GM19463 (cell line): Measurements from ENCODE around the gene POLD2.

Source experiments
- ATAC-seq: cut with Tn5 transposase; IDR thresholded peaks from one replicate; pipeline ENCODE4 v1.9.1; 2021; ENCODE audit warnings: mild to moderate bottlenecking, moderate library complexity; ENCODE audit not compliant: unreplicated experiment

POLD2 gene

DNA sequence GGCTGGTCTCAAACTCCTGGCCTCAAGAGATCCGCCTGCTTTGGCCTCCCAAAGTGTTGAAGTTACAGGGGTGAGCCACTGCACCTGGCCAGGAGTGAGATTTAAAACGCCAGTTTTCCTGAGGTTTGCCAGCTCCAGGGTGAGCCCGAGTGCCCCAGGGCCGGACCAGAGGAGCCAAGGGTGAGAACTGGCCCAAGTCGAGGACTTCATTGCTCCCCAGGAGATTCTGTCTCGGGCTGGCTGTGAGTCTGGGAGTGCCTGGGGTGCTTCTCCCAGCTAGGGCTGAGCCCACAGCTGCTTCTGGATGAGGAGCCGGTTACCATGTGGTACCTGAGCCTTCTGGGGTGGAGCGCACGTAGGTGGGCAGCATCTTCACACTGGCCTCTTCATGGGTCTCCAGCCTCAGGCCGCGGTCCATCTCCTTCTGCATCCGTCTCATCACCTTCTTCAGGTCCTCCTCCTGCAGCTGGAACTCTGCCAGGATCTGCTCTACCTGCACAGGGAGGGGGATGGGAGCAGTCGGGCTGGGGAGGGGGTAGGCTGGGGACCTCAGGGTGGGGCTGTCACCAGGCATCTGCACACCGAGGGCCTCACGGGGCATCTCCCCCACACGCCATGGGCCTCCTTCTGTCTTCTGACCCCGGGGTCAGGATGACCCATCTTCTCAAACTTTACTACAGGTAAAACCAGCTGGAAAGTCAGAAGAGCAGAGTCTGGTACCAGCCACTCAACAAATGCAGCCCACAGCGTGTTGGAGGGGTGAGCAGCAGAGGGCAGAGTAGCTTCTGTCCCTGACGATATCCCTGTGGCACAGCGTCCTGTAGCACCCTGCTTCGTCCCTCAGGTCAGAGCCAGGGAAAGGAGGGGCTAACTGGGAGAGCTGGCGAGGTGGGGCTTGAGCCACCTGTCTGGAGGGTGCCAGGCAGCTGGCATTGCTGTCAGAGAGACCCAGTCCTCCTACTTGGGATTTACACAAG is 29.9 kb upstream of the POLD2 start:
- ATAC-seq: no peak

DNA sequence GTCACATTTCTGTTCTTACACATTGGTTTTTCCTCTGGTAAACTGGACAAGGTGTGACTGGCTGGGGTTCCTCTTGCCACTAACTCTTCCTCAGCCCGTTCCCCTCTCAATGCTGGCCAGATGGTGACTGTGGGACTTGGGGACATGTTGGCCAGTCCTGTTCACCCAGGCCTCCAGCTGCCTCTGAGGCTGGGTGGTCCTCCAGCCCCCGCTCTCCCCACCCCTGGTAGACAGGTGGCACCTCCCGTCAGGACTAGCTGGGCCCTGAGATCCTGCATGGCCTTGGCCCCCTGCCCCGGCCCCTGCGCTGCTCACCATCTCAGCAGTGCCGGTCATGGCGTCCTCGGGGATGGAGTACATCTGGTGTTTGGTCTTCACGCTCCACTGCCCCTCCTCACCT is 28.6 kb upstream of the POLD2 start:
- no peak for ATAC-seq

DNA sequence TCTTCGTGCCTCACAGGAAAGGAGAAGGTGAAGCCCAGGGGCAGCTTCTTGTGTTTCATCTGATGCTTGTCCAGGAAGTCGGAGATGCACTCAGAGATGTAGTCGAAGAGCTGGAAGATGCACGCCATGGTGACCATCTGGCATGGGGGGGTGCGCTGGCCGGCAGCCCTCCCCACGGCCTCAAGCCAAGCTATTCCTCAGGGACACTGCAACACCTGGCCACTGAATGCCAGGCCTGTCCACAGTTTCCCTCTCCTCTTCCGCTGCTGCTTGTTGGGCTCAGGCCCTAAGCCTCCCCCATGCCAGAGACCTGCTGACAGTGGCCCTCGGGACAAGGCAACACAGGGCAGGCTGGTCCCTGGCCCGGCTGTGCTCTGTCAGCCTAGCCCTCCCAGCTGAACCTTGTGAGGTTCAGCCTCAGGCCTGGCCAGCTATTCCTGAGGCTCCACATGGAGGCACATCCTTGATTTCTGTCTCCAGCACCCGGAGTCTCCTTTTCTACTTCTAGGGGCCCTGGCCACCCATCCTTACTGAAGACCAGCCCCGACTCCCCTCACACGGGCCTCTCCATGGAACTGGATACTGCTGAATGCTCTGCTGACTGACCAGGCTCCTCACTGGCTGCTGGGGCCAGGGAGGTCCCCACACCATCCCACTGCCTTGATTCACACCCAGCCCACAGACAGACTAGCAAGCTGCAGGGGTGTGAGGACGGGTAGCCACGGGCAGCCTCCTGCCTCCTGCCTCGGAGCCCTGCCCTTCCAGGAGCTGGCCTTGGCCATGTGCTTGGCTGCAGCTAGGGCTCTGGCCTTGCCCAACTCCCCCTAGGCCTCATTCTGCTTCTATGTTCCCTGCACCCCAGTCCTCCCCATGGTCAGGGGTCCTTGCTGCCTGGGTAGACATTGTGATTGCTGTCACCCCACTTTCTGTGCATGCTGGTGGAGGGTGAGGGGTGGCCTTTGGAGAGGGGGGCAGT is 27.9 kb upstream of the POLD2 start:
- ATAC-seq: no peak

DNA sequence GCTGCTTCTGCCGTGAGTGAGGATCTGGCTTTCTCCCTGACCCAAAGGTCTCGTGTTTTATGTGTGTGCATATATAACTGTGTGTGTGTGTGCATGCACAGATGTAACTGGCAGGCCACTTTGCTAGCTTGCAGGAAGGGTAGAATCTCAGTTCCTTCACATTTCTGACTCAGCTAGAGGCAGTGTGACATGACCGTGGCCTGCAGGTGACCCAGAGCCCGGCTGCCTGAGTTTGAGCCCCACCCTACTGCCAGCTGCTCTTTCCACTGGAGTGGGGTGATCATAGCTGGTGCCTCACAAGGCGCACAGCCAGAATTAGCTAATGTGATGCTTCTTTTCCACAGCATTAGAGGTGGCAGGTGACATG is 27.1 kb upstream of the POLD2 start:
- peak; percentile 67 for ATAC-seq

DNA sequence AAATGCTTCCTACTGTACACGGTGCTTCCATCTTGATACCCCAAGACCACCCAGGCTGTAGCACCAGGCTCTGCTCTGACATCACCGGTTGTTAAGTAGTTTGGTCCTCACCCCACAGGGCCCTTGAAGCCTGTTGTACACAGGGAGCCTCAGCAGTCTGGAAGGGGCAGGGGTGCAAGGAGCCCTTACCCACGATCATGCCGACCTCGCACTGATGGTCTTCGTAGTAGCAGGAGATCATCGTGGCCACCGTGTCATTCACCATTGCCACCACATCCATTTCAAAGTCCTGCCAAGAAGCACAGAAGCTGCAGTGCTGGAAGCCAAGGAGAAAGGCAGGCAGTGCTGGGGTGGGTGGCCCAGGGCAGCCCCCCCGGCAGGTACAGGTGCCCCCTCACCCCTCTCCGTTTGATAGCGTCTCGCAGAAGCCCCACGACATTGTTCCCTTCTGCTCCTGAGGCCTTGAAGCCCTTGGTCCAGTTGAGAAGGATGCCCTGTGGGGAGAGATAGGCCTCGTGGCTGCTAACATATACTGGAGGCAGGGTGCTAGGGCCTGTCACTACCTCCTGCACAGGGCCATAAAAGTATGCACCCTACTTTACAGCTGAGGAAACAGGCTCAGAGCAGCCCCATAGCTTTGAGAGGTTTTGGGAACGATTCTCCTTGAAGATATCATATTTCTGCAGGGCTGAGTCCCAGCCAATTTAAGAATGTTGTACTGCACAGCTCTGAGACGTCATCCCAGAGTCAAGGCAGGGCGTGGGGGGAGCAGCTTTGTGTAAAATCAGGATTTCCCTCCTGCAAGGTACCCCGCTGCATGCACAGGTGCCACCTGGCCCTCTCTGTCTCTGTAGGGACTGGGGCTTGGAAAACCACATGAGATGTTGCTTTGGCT is 26.5 kb upstream of the POLD2 start:
- no peak for ATAC-seq

DNA sequence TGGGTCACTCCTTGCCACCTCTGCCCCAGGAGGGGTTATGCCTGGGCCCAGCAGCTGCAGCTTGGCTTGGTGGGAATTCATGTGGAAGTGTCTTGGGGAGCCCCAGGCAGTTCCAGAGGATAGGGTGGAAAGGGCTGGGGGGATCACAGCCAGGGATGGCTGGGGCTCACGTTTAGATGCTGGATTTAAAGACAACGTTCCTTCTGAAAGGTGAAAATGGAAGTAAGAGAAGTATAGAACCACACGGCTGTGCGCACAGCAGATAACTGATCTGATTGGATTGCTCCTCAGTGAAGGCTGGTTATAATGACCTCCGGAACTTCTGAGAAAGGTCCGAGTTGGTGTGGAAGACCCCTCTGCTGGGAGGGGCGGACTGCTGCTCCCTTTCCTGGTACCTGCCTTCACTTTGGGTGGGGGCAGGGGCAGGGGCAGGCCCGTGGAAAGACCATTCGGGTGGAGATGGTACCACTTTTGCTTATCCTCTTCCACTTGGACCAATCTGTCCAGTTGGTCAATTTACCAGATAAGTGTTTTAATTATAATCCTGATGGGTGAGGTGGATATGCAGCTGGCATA is 25.7 kb upstream of the POLD2 start:
- ATAC-seq: no peak

DNA sequence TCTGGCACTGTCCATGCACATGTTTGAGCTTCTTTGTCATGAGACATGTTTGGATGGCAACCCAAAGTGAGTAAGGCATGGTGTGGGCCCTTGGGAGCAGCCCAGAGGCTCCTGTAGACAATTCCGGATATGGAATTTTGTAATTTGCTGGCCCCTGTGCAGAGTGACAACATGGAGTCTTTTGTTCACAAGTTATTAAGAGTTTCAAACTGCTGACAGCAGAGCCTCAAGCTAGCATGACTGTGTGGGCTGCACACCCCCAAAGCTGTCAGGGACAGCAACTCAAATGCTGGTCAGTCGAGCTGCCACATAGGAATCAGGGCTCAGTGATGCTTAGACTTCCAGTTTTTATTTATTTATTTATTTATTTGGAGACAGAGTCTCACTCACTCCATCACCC is 24.8 kb upstream of the POLD2 start:
- no peak for ATAC-seq

DNA sequence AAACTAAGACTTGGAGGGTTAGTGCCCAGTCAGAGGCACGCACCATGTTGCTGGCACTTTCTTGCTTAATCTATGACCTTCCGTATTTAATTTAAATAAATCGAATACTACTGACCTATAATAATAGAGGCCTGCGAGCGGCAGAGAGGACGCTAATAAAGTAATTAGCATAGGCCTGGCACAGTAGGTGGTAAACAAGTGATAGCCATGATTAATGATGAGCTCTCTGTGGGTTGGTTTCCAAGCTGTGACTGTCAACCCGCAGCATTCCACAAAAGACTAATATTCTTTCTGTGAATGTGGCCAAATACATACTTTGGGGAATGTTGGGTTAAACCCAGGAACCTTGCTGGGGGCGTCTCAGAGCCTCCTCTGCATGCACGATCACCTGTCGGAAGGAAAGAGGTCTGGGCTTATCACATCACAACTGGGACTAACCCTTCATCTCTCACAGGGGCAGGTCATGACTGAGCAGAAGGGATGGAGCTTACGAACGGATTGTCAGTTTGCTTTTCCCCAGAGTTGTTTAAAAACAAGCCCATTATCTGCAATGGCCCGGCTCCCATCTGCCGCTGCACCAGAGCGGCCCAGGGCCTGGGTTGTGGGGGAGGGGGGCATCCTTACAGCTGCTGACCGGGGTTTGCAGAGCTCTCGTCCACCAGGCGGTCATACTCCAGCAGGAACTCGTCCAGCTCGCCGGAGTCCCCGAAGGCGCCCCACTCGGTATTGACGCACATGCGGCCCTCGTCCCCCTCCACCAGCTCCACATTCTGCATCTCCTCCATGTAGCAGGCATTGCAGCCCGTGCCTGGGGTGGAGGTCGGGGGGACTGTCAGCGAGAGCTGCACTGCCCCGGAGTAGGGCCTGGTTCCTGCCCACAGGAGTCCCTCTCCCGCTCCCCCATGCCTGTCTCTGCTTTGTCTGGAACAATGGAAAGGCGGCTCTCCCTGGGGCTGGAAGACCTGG is 24.0 kb upstream of the POLD2 start:
- no peak for ATAC-seq

DNA sequence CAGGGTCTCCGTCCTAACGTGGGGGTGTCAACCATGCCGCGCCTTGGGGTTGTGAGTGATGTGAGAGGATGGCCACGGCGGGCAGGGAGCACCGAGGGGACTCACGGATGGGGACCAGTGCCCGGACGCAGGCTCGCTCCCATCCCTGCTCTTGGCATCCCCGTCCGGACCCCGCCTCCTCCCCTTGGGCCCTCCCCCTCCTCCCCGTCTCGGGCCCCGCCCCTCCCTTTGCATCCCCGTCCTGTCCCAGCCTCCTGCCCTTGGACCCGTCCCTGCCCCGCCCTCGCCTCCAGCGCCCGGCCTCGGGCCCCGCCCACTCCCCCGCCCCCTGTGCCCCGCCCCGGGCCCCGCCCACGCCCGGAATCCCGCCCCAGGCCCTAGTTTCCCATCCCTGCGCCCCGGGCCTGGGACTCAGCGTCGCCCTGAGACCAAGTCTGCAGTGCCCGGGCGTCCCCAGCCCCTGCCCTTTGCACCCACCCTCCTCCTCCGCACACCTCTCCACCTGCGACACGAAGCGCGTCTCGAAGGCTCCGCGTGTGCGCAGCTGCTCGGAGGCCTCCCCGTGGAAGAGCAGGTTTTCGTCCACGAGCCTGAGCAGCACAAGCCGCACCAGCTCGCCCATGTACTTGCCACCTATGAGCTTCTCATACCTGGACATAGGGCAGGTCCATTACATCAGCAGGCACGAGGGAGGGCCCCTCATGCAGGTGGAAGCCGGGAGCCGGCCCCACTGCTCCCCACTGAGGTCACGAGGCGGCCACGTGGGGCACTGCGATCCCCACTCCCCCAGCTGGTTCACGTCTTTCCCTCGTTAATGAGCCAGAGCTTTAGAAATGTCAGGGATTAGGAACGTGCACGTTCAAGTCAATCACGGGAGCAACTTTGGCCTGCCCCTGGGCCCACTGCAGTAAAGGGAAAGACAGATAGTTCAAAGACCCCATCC is 22.9 kb upstream of the POLD2 start:
- no peak for ATAC-seq

DNA sequence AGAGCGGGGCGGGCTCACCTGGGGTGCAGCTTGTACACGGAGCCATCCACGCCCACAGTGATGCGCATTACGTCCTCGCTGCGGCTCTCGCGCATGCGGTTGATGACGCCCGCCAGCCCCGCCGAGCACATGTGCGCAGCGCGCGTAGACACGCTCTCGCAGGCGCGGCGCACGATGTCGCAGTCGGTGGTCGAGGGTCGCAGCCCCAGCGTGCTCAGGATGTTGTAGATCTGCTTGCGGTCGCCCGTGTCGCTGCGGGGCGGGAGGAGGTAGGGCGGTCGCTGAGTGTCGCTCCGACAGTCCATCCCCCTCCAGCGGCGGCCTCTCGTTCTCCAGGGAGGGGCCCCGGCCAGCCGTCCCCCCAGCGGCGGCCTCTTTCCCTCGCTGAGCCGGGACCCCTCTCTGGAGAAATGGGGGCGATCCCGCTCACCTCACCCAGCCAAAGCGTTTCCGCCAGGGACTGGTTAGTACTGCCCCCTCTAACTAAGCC is 22.2 kb upstream of the POLD2 start:
- ATAC-seq: no peak

DNA sequence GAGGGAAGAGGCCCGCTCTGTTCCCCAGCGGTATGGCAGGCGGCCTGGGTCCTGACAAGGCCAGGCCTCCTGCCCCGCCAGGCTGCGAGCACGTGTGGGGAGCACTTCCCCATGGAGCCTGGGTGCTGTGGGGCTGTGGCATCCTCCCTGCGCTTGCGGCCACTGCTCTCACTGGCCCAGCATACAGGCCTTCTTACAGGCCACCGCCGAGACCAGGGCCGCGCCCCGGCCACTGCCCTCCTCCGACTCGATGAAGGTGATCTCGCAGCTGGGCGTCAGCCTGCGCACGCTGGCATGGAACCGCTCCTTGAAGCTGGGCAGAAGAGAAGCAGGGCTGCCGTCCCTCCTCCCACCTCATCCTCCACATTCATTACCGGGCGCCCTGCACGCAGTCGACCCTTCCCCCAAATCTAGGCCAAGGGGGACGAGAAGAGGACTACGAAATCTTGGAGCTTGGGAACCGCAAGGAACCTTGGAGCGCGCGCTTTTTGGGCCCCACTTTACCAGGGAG is 21.7 kb upstream of the POLD2 start:
- no peak for ATAC-seq

DNA sequence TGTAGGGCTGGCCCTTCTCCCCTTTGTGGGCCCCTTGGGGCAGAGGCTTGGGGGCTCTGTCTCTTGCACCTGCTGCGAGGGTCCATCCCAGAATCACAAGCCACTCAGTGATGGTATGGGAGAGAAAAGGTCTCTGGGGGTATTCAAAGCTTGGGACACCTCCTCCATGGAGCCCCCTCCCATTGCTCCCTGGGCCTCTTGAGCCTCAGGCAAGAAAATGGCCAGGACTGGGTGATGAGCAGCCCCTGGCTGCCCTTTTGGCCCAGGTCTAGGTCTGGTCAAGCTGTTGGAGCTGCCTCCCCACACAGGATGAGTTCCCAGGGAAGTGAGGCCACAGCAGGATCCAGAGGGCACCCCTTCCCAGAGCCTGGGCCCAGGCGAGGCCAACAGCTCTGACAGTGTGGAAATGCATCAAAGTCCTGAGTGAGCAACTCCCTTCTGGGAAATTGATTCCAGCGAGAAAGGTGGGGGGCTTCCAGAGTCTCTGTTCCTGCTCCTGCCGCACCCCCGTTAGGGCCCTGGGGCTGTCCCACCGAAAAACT is 21.1 kb upstream of the POLD2 start:
- ATAC-seq: no peak

DNA sequence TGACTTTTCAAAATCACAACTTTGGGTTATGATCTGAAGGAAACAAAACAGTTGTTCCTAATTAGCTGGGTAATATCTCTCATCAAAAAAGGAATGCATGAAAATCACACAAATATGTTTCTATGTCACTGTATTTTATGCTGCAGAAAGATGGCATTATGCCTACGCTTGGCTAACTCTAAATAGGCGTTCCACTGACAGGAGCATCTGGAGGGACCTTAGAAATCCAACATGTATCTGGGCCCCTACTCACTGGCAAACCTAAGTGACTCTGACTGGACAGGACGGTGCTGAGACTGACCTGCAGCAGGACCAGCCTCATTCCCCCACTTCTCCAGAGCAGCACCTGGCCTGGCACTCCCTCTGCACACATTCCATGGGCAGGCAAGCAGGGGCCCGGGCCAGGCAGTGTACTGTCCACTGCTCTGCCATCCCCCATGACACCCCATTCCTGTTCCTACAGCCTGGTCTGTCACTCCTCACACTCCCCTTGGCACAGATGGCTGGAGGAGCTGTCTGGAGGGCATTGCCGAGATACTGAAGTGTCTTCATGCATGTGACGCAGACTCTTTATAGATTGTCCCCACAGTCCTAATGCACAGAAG is 20.4 kb upstream of the POLD2 start:
- no peak for ATAC-seq

DNA sequence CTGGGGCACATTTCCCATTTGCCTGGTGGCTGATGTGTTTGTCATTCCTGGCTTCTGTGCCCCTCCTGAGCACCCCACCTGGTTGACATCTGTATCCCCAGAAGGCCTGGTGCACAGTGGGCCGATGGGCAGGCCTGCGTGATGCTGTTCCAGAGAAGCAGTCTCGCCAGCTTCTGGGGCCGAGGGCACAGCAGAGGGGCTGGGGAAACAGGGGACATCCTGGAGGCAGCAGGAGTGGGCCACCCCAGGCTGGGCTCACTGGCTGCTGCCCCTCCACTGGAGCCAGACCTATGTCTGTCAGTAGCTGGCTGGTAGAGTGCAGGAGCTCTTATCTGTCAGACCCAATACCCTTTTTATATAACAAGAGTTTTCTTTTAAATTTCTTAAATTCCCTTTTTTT is 18.7 kb upstream of the POLD2 start:
- no peak for ATAC-seq

DNA sequence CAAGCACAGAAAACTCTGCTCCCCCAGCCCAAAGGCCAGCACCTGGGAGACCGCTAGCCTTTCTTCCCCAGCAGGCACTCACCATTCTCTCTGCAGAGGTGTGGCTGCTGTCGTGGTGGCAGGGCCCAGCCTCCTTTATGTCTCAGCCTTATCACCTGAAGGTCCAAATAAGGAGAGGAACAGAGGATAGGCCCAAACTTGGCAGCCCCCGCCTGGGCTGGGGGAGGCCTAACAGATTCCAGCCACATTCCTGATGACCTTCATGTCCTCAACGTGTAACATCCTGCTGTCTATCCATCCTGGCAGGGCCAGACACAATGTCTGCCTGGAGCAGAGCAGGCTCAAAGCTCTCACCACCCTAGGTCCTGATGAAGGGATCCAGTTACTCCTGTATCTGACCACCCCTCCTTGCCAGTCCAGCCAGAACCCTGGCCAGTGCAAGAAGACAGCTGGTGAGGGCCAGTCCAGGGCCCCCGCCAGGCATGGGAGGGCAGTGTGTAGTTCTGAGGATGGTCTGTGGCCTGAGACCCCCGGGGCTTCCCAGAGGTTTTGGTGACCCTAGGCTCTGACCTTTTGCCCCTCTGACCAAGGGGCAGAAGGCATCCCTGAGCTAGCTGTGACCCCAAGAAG is 18.0 kb upstream of the POLD2 start, which contains the start of gene MYL7:
Gene MYL7 (minus strand): TSS at position 112 of the 630 bp plus-strand sequence. CDS start 27 bp downstream, at position 85.
- ATAC-seq: no peak

DNA sequence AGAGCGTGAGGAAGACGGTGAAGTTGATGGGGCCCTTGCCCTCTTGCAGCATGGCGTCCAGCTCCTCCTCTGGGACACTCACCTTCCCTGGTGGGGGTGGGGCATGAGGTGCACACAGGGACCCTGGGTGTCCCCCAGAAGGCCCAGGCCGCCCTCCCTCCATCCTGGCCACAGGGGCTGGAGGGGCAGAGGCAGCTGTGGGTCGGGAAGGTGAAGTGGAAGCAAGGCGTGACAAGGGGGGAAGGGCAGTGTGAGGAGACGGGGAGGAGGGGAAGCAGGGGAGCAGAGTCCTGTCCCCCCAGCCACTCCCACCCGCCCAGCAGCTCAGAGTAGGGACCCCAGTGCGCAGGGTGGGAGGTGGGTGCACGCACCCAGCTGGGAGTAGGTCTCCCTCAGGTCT is 17.0 kb upstream of the POLD2 start:
- ATAC-seq: no peak
